Sigmoid colon (tissue), 7 donors: ENCODE data around the gene WDR91. TPM values are rescaled to one million over a fixed set of nuclear protein-coding genes. Genes with fewer than 3 reads are reported as not detected.

Experiments used
- DNase-seq: peaks from one replicate; pipeline ENCODE4 v3.0.0-alpha.2; 2019
- H3K27ac ChIP-seq, 4 donors: fragments of 200-600 bp; sonication (generic); one replicate each; pipeline ENCODE4 v1.5.1; 2016 to 2019; ENCODE audit warnings: mild to moderate bottlenecking in 1 of 4
- H3K27me3 ChIP-seq, 3 donors: fragments of 200-600 bp; sonication (generic); one replicate each; pipeline ENCODE4 v1.5.1; 2019; ENCODE audit warnings: mild to moderate bottlenecking in 1 of 3
- H3K36me3 ChIP-seq, 4 donors: fragments of 200-600 bp; sonication (generic); one replicate each; pipeline ENCODE4 v1.5.1; 2016 to 2019
- H3K4me1 ChIP-seq, 4 donors: fragments of 200-600 bp; sonication (generic); one replicate each; pipeline ENCODE4 v1.5.1; 2017 to 2019
- H3K4me3 ChIP-seq, 4 donors: fragments of 200-600 bp; sonication (generic); one replicate each; pipeline ENCODE4 v1.5.1; 2017 to 2019; ENCODE audit warnings: mild to moderate bottlenecking in 2 of 4, moderate library complexity in 1 of 4
- H3K9me3 ChIP-seq, 4 donors: fragments of 200-600 bp in 3 of 4; sonication (generic) in 3 of 4; one replicate each; pipeline versions ENCODE4 v1.5.1 to v1.6.1; 2013 to 2019
- EP300 ChIP-seq, 4 donors: sonication (generic); formaldehyde crosslinking; IDR thresholded peaks; one replicate each; pipeline ENCODE4 v1.6.1; 2017; ENCODE audit warnings: antibody characterized with exemption in 4 of 4
- POLR2A ChIP-seq, 2 donors: fragments of 450-650 bp; IDR thresholded peaks; one replicate each; pipeline ENCODE4 v1.6.1; 2016; ENCODE audit warnings: antibody characterized with exemption in 2 of 2, mild to moderate bottlenecking in 2 of 2, moderate library complexity in 2 of 2
- POLR2AphosphoS5 ChIP-seq, 4 donors: sonication (generic); formaldehyde crosslinking; IDR thresholded peaks; one replicate each; pipeline ENCODE4 v1.6.1; 2017; ENCODE audit warnings: antibody characterized with exemption in 4 of 4
- WGBS, 2 donors: extraction: QIAGEN DNeasy Blood & Tissue Kit; methylation state at CpG; one replicate each; pipeline ENCODE4 v1.1.7; 2013; 5-methylcytosine and 5-hydroxymethylcytosine counted together
- intact Hi-C: fragments of 100-400 bp; cut with DNase I; formaldehyde crosslinking; loops from one replicate; pipeline ENCODE4 v1.15.1; 2023
- polyA plus RNA-seq, 3 donors: library from polyadenylated mRNA; stranded (reverse); fragments of 200-250 nt; gene quantifications; one replicate each; pipeline ENCODE4 v1.2.3, GENCODE V29; 2013
- total RNA-seq, 4 donors: library from RNA; depleted of rRNA; stranded (reverse); fragments of >200 nt; gene quantifications; one replicate each; pipeline ENCODE4 v1.1.0, GENCODE V29; 2016
- TF ChIP-seq, protein P1 (sequence below), 4 experiments: fragments of 450-650 bp in 3 of 4; fragments of 200-600 bp in 1 of 4; IDR thresholded peaks; one replicate each; pipeline ENCODE4 v1.5.1; 2016 to 2019; ENCODE audit warnings: antibody characterized with exemption in 4 of 4, mild to moderate bottlenecking in 3 of 4, moderate library complexity in 2 of 4
- donor health status: healthy with polysubstance abuse.
- donor health status: Bipolar disorder and iron deficiency.
- donor health status: healthy.

The WDR91 gene
- total and polyA plus RNA-seq, 7 donors = 2.1 to 14.1 (median 11.0) TPM

GRCh38 chr7:135180122-135180521 is 31.2 kb downstream of the WDR91 start:
- H3K36me3 ChIP-seq = peaks cover 0 to 37% (median 10%) of the 10 kb centered on the region in 4 donors
- WGBS, 2 donors = 91 to 95% methylated on average over 5 of the region's 5 CpGs

DNA sequence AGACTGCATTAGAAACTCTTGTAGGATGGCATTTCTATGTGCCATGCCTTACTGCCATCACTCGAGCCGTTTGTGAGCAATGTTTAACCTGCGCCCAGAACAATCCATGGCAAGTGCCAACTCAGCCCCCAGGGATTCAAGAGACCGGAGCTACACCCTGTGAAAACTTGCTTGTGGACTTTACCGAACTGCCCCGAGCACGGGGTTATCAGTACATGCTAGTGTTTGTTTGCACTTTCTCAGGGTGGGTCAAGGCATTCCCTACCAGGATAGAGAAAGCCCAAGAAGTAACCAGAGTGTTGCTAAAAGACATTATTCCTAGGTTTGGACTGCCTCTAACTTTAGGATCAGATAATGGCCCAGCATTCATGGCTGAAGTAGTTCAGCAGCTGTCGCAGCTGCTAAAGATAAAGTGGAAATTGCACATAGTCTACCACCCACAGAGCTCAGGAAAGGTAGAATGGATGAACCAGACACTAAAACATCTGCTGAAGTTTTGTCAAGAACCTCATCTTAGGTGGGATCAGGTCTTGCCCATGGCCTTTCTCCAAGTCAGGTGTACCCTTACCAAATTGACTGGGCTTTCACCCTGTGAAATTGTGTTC is 31.9 kb downstream of the WDR91 start:
- intact Hi-C loops = no loop called here
- Histone ChIP-seq H3K9me3 (peaks cover 0 to 23% (median 19%) of the 10 kb centered on the region in 4 donors), H3K27ac (no peak overlapping the region), H3K27me3 (no peaks in the 10 kb centered on the region), H3K4me1 (no peaks in the 10 kb centered on the region), H3K4me3 (no peak overlapping the region), H3K36me3 (peaks cover 0 to 30% (median 3%) of the 10 kb centered on the region in 4 donors)
- WGBS, 2 donors = 55 to 79% methylated on average over 8 of the region's 8 CpGs
- DNase-seq = no peak
- no peak for TF ChIP-seq POLR2A (IDR thresholded peaks at IDR 0.05)
- TF ChIP-seq POLR2AphosphoS5 (IDR thresholded peaks at IDR 0.05) = no peak
- no peak for TF ChIP-seq EP300 (IDR thresholded peaks at IDR 0.05)
- TF ChIP-seq, protein P1, sequence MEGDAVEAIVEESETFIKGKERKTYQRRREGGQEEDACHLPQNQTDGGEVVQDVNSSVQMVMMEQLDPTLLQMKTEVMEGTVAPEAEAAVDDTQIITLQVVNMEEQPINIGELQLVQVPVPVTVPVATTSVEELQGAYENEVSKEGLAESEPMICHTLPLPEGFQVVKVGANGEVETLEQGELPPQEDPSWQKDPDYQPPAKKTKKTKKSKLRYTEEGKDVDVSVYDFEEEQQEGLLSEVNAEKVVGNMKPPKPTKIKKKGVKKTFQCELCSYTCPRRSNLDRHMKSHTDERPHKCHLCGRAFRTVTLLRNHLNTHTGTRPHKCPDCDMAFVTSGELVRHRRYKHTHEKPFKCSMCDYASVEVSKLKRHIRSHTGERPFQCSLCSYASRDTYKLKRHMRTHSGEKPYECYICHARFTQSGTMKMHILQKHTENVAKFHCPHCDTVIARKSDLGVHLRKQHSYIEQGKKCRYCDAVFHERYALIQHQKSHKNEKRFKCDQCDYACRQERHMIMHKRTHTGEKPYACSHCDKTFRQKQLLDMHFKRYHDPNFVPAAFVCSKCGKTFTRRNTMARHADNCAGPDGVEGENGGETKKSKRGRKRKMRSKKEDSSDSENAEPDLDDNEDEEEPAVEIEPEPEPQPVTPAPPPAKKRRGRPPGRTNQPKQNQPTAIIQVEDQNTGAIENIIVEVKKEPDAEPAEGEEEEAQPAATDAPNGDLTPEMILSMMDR (IDR thresholded peaks at IDR 0.05) = no peak

More at GRCh38 chr7:135180122-135180521, 31.2 kb downstream of the WDR91 start:
- no peak for TF ChIP-seq POLR2AphosphoS5 (IDR thresholded peaks at IDR 0.05)
- TF ChIP-seq, protein P1 (IDR thresholded peaks at IDR 0.05) = no peak
- Histone ChIP-seq H3K9me3 (peaks cover 0 to 23% (median 19%) of the 10 kb centered on the region in 4 donors), H3K4me3 (no peak overlapping the region), H3K4me1 (no peaks in the 10 kb centered on the region), H3K27me3 (no peaks in the 10 kb centered on the region), H3K27ac (no peak overlapping the region)
- no peak for DNase-seq
- intact Hi-C loops = no loop called here

GRCh38 chr7:135178364-135178763 is 33.0 kb downstream of the WDR91 start:
- no peak for DNase-seq
- Histone ChIP-seq H3K4me3 (no peak overlapping the region), H3K9me3 (peaks cover 0 to 23% (median 19%) of the 10 kb centered on the region in 4 donors), H3K27me3 (no peaks in the 10 kb centered on the region), H3K36me3 (peaks cover 0 to 20% (median 2%) of the 10 kb centered on the region in 4 donors), H3K27ac (no peak overlapping the region), H3K4me1 (no peaks in the 10 kb centered on the region)
- no peak for TF ChIP-seq POLR2A (IDR thresholded peaks at IDR 0.05)
- no peak for TF ChIP-seq EP300 (IDR thresholded peaks at IDR 0.05)
- TF ChIP-seq, protein P1 (IDR thresholded peaks at IDR 0.05) = no peak
- TF ChIP-seq POLR2AphosphoS5 (IDR thresholded peaks at IDR 0.05) = no peak
- intact Hi-C loops = no loop called here
- 89 to 92% methylated on average over 13 of the region's 13 CpGs for WGBS, 2 donors

DNA sequence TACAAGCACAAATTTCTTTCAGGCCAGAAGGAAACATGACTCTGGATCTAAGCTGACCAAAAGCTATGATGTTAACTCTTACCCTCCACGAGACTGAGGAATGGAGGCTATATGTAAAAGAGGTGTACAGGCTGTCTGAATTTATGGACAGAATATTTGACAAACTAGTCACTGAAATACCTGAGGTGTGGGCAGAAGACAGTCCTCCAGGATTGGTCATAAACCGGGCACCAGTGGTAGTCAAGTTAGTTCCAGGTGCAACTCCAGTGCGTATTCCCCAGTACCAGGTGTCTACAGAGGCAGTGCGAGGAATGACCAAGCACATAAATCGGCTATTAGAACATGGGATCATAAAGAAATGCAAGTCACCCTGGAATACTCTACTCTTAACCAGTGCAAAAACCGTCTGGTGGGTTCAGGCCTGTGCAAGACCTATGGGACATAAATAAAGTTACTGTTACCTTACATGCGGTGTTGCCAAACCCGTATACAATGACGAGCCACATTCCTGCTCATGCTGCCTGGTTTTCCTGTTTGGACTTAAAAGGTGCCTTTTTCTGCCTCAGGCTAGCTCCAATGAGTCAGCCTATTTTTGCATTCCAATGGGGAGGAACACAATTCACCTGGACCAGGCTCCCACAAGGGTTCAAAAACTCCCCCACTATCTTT is 34.2 kb downstream of the WDR91 start:
- Histone ChIP-seq H3K27me3 (no peaks in the 10 kb centered on the region), H3K9me3 (peaks cover 0 to 20% (median 14%) of the 10 kb centered on the region in 4 donors), H3K36me3 (peaks cover 0 to 8% (median 0%) of the 10 kb centered on the region in 4 donors), H3K4me3 (no peak overlapping the region), H3K27ac (no peak overlapping the region), H3K4me1 (no peaks in the 10 kb centered on the region)
- no peak for TF ChIP-seq EP300 (IDR thresholded peaks at IDR 0.05)
- TF ChIP-seq, protein P1 (IDR thresholded peaks at IDR 0.05) = no peak
- TF ChIP-seq POLR2A (IDR thresholded peaks at IDR 0.05) = no peak
- no peak for TF ChIP-seq POLR2AphosphoS5 (IDR thresholded peaks at IDR 0.05)
- 94 to 95% methylated on average over 9 of the region's 9 CpGs for WGBS, 2 donors
- intact Hi-C loops = no loop called here
- no peak for DNase-seq
